ENCODE data around the gene NFIC. TPM values are rescaled to one million over a fixed set of nuclear protein-coding genes. Genes with fewer than 3 reads are reported as not detected.
"Not testable (repeated sequence)": the region's sequence is repeated elsewhere in the genome, so short reads cannot be mapped to it uniquely, and the experiment has no call there.

Gene NFIC
- polyA plus RNA-seq, 3 donors from 2014 or later: 2.8 to 13.3 TPM; not detected in 1

DNA sequence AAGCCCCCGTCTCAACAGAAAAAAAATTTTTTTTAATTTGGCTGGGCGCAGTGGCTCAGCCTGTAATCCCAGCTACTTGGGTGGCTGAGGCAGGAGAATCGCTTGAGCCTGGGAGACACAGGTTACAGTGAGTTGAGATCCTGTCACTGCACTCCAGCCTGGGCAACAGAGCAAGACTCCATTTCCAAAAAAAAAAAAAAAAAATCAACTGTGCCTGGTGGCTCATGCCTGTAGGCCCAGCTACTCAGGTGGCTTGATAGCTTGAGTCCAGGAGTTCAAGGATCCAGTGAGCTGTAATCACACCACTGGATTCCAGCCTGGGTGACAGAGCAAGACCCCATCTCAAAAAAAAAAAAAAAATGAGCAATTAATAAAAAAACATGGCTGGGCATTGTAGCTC is 135.4 kb downstream of the NFIC start:
- H3K27ac Mint-ChIP-seq: peak overlapping the region in 2 of 6 donors; percentile 10 to 99
- DNase-seq: no peak
- peaks cover 0 to 5% (median 0%) of the 10 kb centered on the region in 3 donors for H3K36me3 Mint-ChIP-seq
- no peak overlapping the region for H3K4me3 Mint-ChIP-seq
- peaks cover 30 to 38% of the 10 kb centered on the region in 2 donors for H3K4me1 Mint-ChIP-seq
- peaks cover 0 to 1% (median 0%) of the 10 kb centered on the region in 6 donors for H3K9me3 Mint-ChIP-seq
- peaks cover 26 to 29% (median 28%) of the 10 kb centered on the region in 3 donors for H3K27me3 Mint-ChIP-seq (ENCODE audit: low read depth in 3 of 3)

DNA sequence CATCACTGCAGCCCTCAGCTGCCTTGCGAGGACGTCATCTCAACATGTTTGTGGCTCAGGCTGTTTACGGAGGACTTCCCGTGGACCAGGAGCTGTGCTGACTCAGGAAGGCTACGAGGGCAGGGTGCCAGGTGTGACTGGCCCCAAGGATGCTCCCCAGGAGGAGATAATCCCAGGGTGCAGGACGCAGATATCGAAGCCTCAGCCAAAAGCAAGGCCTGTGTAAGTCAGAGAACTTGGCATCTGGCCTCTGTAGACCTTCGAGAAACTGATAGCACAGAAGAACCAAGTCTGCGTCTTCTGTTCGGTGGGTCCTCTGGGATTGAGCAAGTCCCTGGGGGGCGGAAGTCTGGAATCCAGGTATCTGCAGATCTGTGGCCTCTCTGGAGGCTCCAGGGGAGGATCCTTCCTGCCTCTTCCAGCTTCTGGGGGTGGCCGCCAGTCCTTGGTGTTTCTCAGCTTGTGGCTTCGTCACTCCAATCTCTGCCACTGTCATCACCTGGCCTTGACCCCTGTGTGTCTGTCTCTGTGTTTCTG is 136.7 kb downstream of the NFIC start:
- Mint-ChIP-seq H3K4me3 (no peak overlapping the region), H3K27me3 (ENCODE audit: low read depth in 3 of 3) (peaks cover 26 to 30% (median 30%) of the 10 kb centered on the region in 3 donors), H3K36me3 (no peaks in the 10 kb centered on the region), H3K9me3 (no peaks in the 10 kb centered on the region), H3K27ac (peak overlapping the region in 5 of 6 donors; percentile 61 to 100 (median 98)), H3K4me1 (peaks cover 38 to 42% of the 10 kb centered on the region in 2 donors)
- DNase-seq: no peak

- H3K27ac Mint-ChIP-seq: peak overlapping the region; percentile 98 to 100 (median 99)
- peaks cover 0 to 4% (median 0%) of the 10 kb centered on the region in 3 donors for H3K36me3 Mint-ChIP-seq
- H3K4me3 Mint-ChIP-seq: peak overlapping the region in 4 of 5 donors; percentile 26 to 93 (median 62)
- peaks cover 49 to 50% of the 10 kb centered on the region in 2 donors for H3K4me1 Mint-ChIP-seq
- no peaks in the 10 kb centered on the region for H3K9me3 Mint-ChIP-seq
- no peak for DNase-seq
- H3K27me3 Mint-ChIP-seq (ENCODE audit: low read depth in 3 of 3): peaks cover 24 to 38% (median 26%) of the 10 kb centered on the region in 3 donors
Measured at GRCh38 chr19:3504735-3505134, 138.4 kb downstream of the NFIC start.

DNA sequence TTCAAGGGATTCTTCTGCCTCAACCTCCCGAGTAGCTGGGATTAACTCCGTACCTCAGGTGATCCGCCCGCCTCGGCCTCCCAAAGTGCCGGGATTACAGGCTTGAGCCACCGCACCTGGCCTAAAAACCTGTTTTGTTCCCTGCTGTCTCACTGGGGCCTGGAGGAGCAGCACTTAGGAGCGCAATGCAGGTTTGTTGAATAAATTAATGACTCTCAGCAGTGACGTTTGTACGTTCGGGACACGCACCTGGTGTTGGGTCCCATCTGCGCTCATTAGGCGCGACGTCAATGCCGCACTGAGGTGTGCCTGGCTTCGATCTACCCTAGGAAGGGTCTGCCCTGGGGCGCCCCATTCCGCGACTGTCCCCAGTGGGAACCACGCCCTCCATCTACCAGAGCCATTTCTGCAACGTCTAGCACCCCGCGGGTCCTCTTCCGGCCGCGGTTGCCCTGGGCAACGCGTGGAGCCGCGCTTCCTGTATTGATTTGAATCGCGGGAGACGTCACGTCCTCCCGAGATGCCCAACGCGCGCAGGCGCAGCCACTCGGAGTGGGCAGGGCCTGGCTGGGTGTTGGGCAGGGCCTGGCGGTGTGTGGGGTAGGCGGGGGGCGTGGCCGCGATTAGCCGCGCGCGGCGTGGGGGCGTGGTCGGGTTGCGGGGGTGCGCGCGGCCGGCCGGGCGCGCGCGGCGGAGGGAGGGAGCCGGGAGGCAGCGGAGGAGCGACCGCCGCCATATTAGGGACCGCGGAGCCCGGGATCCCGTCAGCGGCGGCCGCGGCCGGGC is 139.4 kb downstream of the NFIC start, which contains the start of gene FZR1:
FZR1 (plus strand) TSS at position 714 of the 786 bp plus-strand sequence. CDS start 16,679 bp downstream, outside the sequence.
- H3K4me3 Mint-ChIP-seq: peak within 1 kb of the TSS; percentile 88 to 93 (median 89)
- peaks cover 46 to 48% of the 10 kb centered on the region in 2 donors for H3K4me1 Mint-ChIP-seq
- peak; percentile 100 for DNase-seq
- H3K36me3 Mint-ChIP-seq: peaks cover 0 to 7% (median 0%) of the 10 kb centered on the region in 3 donors
- H3K9me3 Mint-ChIP-seq: no peaks in the 10 kb centered on the region
- peaks cover 13 to 27% (median 17%) of the 10 kb centered on the region in 3 donors for H3K27me3 Mint-ChIP-seq (ENCODE audit: low read depth in 3 of 3)
- H3K27ac Mint-ChIP-seq: peak within 1 kb of the TSS; percentile 98 to 100 (median 99)

- Mint-ChIP-seq H3K9me3 (no peaks in the 10 kb centered on the region), H3K27ac (peak overlapping the region; percentile 69 to 99 (median 92)), H3K4me1 (peaks cover 41 to 45% of the 10 kb centered on the region in 2 donors), H3K27me3 (ENCODE audit: low read depth in 3 of 3) (peaks cover 11 to 22% (median 15%) of the 10 kb centered on the region in 3 donors), H3K36me3 (peaks cover 0 to 7% (median 0%) of the 10 kb centered on the region in 3 donors), H3K4me3 (peak overlapping the region; percentile 86 to 91 (median 89))
- peak; percentile 45 to 52 (median 47) for DNase-seq
Measured at GRCh38 chr19:3506384-3507340, 140.3 kb downstream of the NFIC start.

DNA sequence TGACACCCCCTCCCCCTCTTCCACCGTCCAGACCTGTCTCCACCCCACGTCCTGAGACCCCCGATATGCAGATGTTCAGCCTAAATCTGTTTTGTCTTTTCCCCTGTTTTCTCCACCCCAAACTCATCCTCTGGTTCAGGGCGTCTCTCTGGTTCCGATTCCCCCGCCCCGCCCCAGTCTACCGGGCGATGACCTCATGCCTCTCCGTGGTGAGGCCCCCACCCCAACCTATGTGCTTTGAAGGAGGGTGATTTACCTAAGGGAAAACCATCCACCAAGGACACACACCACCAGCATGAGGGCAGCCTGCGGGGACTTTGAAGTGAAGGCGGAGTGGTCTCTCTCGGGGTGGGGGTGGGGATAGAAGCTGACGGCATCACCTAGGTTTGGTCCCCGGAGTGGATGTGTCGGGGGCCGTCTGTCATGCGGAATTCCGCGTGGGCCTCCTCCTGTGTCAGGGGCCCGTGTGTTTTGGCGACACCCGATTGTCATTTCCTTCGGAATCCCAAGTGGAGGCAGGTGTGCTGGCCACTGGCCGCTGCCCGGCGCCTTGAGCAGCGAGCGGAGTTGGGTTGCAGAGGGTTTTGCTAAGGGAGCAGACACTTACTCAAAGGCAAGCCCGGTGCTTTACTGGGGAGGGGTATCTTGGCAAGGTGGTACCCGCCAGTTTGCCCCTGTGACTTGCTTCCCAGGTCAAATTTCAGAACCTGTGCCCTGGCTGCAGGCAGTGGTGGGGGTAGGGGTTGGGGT is 141.2 kb downstream of the NFIC start:
- Mint-ChIP-seq H3K9me3 (no peaks in the 10 kb centered on the region), H3K36me3 (peaks cover 0 to 7% (median 0%) of the 10 kb centered on the region in 3 donors), H3K4me3 (peak overlapping the region; percentile 86 to 91 (median 88)), H3K4me1 (peaks cover 41 to 50% of the 10 kb centered on the region in 2 donors), H3K27ac (peak overlapping the region in 5 of 6 donors; percentile 86 to 94 (median 92)), H3K27me3 (ENCODE audit: low read depth in 3 of 3) (peaks cover 11 to 22% (median 15%) of the 10 kb centered on the region in 3 donors)
- DNase-seq: no peak

DNA sequence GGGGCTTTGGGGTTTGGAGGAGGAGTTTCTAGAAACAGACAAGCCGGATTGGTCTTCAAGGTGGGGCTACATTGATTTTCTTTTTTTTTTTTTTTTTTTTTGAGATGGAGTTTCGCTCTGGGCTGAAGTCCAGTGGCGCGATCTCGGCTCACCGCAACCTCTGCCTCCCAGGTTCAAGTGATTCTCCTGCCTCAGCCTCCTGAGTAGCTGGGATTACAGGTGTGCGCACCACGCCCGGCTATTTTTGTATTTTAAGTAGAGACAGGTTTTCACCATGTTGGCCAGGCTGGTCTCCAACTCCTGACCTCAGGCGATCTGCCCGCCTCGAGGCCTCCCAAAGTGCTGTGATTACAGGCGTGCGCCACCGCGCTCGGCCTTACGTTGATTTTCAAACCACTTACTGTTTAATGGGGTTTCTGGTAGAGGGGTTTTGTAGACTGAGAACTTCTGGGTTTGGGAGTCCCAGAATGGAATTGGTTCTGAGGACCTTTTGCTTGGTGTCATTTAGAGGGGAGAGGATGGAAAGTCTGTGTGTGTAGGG is 141.8 kb downstream of the NFIC start:
- H3K36me3 Mint-ChIP-seq, DNase-seq, H3K9me3 Mint-ChIP-seq: not testable (repeated sequence)
- peak overlapping the region; percentile 48 to 91 (median 74) for H3K4me3 Mint-ChIP-seq
- peaks cover 11 to 22% (median 15%) of the 10 kb centered on the region in 3 donors for H3K27me3 Mint-ChIP-seq (ENCODE audit: low read depth in 3 of 3)
- H3K4me1 Mint-ChIP-seq: peaks cover 41 to 50% of the 10 kb centered on the region in 2 donors
- peak overlapping the region in 4 of 6 donors; percentile 40 to 89 (median 84) for H3K27ac Mint-ChIP-seq

DNA sequence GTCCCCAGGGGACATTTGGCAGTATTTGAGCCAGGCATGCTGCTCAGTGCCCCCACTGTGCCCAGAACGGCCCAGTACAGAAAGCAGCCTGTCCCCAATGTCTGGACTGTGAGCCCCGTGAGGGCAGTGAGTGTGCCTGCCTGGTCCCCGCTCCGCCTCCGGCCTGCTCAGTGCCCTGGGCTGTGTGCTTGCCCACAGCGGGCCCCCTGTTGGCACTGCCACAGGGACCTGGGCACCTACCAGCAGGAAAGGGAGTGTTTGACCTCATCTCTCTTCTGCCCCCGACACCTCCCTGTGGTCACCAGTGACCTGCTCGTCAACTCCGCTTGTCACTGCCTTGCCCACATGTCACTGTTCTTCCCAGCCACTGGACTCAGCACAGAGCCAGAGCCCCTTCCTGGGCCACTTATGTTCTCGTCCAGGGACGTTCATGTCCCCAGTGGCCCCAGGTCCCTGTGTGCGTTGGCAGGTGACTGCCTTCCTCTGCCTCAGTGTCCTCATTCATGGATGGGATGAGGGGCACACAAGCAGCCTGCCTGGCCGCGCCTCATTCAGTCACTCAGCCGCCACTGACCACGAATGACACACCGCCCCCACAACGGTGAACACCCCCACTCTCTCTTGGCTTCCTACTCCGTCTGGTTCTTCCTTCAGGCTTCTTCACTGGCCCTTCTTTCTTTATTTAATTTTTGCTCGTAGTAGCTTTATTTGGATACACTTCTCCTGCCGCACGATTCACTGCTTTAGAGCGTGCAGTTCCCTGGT is 142.6 kb downstream of the NFIC start:
- peak overlapping the region; percentile 70 to 89 (median 78) for H3K27ac Mint-ChIP-seq
- H3K36me3 Mint-ChIP-seq: peaks cover 0 to 7% (median 0%) of the 10 kb centered on the region in 3 donors
- H3K27me3 Mint-ChIP-seq (ENCODE audit: low read depth in 3 of 3): peaks cover 11 to 22% (median 15%) of the 10 kb centered on the region in 3 donors
- peaks cover 46 to 52% of the 10 kb centered on the region in 2 donors for H3K4me1 Mint-ChIP-seq
- peak overlapping the region; percentile 57 to 88 (median 70) for H3K4me3 Mint-ChIP-seq
- H3K9me3 Mint-ChIP-seq: no peaks in the 10 kb centered on the region
- peak; percentile 24 to 31 (median 26) for DNase-seq

DNA sequence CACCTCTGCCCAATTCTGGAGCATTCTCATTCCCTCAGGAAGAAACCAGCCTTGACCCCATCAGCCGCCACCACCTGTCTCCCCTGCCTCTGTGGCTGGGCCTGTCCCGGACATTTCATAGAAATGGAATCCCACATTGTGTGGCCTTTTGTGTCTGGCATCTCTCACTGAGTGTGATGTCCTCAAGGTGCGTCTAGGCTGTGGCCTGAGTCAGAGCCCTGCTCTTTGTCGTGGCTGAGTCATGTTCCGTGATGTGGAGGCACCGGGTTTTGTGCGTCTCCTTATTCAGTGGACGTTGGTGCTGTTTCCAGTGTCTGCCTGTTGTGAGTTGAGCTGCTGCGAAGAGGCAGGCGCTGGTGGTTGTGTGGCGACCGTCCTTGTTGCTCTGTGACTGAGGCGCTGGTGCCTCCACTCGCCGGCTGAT is 143.2 kb downstream of the NFIC start:
- Mint-ChIP-seq H3K27me3 (ENCODE audit: low read depth in 3 of 3) (peaks cover 11 to 22% (median 15%) of the 10 kb centered on the region in 3 donors), H3K36me3 (peaks cover 0 to 7% (median 0%) of the 10 kb centered on the region in 3 donors), H3K4me1 (peaks cover 50 to 53% of the 10 kb centered on the region in 2 donors), H3K4me3 (peak overlapping the region; percentile 57 to 88 (median 67)), H3K27ac (peak overlapping the region; percentile 70 to 89 (median 78)), H3K9me3 (no peaks in the 10 kb centered on the region)
- DNase-seq: peak in 2 of 3 donors; percentile 18 to 21

DNA sequence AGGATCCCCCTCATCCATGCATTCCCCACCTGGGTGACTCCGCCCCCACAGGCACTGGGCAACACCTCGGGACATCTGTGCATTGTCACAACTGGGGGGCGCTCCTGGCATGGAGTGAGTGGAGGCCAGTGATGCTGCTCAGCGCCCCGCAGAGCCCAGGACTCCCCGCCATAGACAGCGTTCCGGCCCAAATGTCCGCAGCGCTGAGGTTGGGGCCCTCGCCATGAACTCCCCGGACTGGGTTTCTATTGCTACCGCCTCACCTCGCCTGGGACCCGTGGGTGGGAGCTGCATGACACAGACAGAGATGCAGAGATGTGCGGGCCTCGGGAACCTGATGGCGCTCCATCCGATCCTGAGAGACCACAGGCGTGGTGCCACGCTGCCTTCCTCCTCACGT is 144.3 kb downstream of the NFIC start:
- Mint-ChIP-seq H3K4me1 (peaks cover 47 to 51% of the 10 kb centered on the region in 2 donors), H3K36me3 (peaks cover 0 to 7% (median 0%) of the 10 kb centered on the region in 3 donors)

GRCh38 chr19:3511506-3512251 is 145.3 kb downstream of the NFIC start:
- no peak for DNase-seq
- H3K27me3 Mint-ChIP-seq (ENCODE audit: low read depth in 3 of 3): peaks cover 2 to 17% (median 4%) of the 10 kb centered on the region in 3 donors
- H3K27ac Mint-ChIP-seq: peak overlapping the region in 1 of 6 donors; percentile 31
- no peak overlapping the region for H3K4me3 Mint-ChIP-seq
- peaks cover 45 to 56% of the 10 kb centered on the region in 2 donors for H3K4me1 Mint-ChIP-seq
- H3K9me3 Mint-ChIP-seq: no peaks in the 10 kb centered on the region
- peaks cover 0 to 7% (median 0%) of the 10 kb centered on the region in 3 donors for H3K36me3 Mint-ChIP-seq

More for the DNA sequence above, 144.3 kb downstream of the NFIC start:
- no peak overlapping the region for H3K27ac Mint-ChIP-seq
- H3K27me3 Mint-ChIP-seq (ENCODE audit: low read depth in 3 of 3): peaks cover 8 to 22% (median 9%) of the 10 kb centered on the region in 3 donors
- DNase-seq: no peak
- H3K9me3 Mint-ChIP-seq: no peaks in the 10 kb centered on the region
- no peak overlapping the region for H3K4me3 Mint-ChIP-seq

All from immature natural killer cell (primary cell).